Measurements from ENCODE around the gene AFP.

Gene AFP

DNA sequence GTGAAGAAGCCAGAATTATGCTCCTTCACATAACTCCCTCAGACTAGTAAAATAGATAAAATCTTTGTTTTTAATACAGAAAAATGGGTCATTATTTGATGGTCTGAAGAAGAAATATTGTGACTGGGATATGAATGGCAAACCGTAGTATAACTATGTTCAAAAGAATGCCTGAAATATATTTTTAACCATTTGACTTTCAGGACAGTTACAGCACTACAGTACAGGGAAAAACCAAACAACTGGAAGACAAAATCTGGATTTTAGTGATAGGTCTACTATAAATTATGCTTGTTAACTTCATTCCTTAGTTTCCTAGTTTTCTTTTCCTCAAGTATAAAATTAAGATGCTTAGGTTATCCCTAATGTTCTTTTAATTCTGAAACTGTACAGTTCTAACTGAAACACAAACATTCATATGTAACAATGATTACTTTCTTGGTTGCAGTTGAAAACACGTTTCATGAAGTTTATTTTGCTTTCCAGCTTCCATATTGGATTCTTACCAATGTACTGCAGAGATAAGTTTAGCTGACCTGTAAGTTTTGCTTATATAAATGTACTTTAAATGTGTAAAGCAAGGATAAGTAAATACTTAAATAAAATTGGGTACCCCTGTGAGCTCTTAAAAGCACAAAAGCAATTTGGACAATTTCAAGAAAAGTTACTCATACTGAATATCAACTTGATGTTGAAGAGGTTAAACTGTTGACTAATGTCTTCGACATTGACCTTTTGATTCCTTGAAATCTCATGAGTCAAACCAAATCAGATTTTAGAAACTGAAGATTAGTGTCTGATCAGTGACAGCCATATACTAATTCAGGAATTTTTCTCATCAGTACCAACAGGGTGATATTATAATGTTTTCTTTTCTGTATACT lies 895 bp downstream of the AFP start:
- no peak for DNase-seq (ENCODE audit: low read depth in 3 of 3, low spot score in 1 of 3)

DNA sequence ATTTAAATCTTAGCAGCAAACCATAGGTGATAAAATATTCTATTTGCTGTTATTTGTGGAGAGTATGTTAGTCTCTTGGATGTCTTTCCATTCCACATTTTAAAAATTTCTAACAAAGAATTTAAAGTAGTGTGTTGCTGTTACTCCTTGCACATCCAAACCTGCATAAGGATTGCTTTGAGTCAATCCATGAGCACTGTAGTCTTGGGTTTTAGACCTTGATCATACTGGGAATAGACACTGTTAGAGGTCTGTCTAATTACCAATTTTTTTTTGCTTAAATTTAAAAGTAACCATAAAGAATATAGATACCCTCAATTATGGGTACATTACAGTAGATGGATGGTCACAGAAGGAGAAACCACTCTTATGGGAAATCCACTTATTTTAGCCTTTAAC lies 1.5 kb downstream of the AFP start:
- no peak for DNase-seq (ENCODE audit: low read depth in 3 of 3, low spot score in 1 of 3)

DNA sequence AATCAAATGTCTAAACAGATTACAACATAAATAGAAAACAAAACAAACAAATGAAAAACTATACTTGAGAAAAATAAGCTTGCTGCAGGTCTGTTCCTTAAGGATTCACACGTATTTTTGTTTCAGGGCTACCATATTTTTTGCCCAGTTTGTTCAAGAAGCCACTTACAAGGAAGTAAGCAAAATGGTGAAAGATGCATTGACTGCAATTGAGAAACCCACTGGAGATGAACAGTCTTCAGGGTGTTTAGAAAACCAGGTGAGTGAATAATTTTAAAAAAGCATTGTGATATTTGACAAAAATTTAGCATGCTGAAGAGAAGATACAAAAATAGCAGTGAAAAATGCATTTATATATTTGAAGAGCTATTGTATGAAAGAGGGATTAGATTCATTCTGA lies 2.0 kb downstream of the AFP start:
- DNase-seq (ENCODE audit: low read depth in 3 of 3, low spot score in 1 of 3), result no peak

GRCh38 chr4:73438582-73439215 lies 2.7 kb downstream of the AFP start:
- DNase-seq (ENCODE audit: low read depth in 3 of 3, low spot score in 1 of 3), result no peak

DNA sequence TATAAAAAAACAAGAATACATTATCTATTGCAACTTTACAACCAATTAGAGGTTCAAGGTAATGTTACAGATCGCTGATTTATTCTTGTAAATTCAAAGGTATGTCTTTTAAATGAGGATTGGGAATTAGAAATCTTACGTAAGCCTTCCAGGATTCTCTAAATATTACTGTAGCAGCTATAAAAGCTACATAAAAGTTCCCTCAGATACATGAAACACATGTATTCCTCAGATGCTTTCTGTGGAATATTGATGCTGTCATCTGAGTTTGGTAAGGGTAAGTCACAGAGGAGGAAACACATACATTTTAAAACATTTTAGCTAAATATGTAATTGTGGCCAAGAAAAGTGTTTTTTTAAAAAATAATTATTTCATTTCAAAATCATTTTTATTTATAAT lies 3.4 kb downstream of the AFP start:
- DNase-seq (ENCODE audit: low read depth in 3 of 3, low spot score in 1 of 3), result no peak

GRCh38 chr4:73439991-73440390 lies 4.0 kb downstream of the AFP start:
- DNase-seq (ENCODE audit: low read depth in 3 of 3, low spot score in 1 of 3), result no peak

DNA sequence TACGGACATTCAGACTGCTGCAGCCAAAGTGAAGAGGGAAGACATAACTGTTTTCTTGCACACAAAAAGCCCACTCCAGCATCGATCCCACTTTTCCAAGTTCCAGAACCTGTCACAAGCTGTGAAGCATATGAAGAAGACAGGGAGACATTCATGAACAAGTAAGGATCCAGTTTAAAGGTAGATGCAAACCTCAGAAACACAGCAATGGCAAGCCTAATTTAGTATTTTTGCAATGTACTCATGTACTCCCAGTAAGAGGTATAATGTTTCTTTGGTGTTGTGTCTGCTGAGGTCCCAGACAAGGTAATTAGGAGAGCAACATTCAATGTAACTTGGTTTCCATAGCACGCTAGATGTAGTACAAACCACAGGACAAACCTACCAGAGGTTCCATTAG lies 4.6 kb downstream of the AFP start:
- no peak for DNase-seq (ENCODE audit: low read depth in 3 of 3, low spot score in 1 of 3)

DNA sequence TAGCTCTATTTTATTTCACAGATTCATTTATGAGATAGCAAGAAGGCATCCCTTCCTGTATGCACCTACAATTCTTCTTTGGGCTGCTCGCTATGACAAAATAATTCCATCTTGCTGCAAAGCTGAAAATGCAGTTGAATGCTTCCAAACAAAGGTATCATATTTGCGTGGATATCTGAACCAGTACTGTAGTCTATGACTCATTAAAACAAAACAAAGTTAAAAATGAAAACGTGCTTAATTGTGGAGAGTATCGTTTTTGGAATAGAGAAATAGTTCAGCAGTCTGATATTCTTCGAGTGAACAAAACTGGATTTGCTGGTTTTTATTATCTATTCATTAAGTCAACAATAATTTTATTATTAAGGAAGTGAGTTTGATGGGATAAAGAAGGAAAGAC lies 6.3 kb downstream of the AFP start:
- no peak for DNase-seq (ENCODE audit: low read depth in 3 of 3, low spot score in 1 of 3)

DNA sequence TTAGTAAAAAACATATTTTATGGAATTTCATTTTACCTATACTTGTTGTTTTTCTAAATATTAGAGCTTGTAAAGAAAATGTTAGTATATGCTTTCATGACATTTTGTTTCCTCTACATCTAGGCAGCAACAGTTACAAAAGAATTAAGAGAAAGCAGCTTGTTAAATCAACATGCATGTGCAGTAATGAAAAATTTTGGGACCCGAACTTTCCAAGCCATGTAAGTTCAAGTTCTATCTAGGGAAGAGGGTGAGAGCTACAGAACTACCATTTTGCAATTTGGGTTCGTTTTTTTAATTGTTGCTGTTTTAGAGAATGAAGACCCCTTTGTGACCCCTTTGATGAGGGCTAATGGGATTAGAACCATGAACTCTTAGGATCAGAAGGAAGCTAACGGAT lies 7.2 kb downstream of the AFP start:
- DNase-seq (ENCODE audit: low read depth in 3 of 3, low spot score in 1 of 3), result no peak

GRCh38 chr4:73445383-73446335 lies 9.6 kb downstream of the AFP start:
- DNase-seq (ENCODE audit: low read depth in 3 of 3, low spot score in 1 of 3), result no peak

- DNase-seq (ENCODE audit: low read depth in 3 of 3, low spot score in 1 of 3), result no peak
Observed at GRCh38 chr4:73446336-73446938, 10.4 kb downstream of the AFP start.

GRCh38 chr4:73447671-73448070 lies 11.7 kb downstream of the AFP start:
- no peak for DNase-seq (ENCODE audit: low read depth in 3 of 3, low spot score in 1 of 3)

- no peak for DNase-seq (ENCODE audit: low read depth in 3 of 3, low spot score in 1 of 3)
Observed at GRCh38 chr4:73448448-73449203, 12.6 kb downstream of the AFP start.

DNA sequence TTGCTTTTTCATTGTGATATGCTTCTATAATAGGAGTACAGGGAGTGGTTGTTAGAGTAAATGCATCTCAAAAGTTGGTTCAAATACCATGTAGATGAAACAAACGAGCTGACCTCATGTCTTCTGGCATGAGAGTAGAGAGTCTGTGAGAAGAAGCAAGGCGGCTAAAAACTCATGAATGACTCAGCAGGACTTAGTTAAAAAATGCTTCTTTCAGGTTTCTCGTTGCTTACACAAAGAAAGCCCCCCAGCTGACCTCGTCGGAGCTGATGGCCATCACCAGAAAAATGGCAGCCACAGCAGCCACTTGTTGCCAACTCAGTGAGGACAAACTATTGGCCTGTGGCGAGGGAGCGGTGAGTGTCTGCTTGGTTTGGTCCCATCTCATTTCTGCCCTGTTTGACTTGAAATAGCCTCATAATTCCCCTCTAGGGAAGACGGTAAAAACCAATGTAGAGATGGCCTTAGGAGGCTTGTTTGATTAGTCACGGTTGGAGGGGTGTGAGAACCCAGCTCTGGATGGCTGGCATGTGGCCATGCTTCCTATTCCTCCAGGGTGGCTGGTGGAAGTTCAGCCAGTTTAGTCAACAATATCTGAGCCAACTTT lies 14.5 kb downstream of the AFP start:
- DNase-seq (ENCODE audit: low read depth in 3 of 3, low spot score in 1 of 3), result no peak

- no peak for DNase-seq (ENCODE audit: low read depth in 3 of 3, low spot score in 1 of 3)
Observed at GRCh38 chr4:73451404-73451803, 15.4 kb downstream of the AFP start.

GRCh38 chr4:73451981-73452747 lies 16.1 kb downstream of the AFP start:
- DNase-seq (ENCODE audit: low read depth in 3 of 3, low spot score in 1 of 3), result no peak

- DNase-seq (ENCODE audit: low read depth in 3 of 3, low spot score in 1 of 3), result no peak
Observed at GRCh38 chr4:73452953-73453700, 17.1 kb downstream of the AFP start.

DNA sequence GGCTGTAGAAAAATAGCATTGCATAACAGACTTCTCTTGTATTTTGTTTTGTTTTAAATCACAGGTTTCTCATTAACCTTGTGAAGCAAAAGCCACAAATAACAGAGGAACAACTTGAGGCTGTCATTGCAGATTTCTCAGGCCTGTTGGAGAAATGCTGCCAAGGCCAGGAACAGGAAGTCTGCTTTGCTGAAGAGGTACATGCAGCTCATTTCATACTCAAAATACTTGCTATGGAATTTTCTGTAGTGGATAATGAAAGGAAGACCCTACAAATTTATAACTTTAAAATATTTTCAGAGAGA lies 17.6 kb downstream of the AFP start:
- DNase-seq (ENCODE audit: low read depth in 3 of 3, low spot score in 1 of 3), result no peak

- no peak for DNase-seq (ENCODE audit: low read depth in 3 of 3, low spot score in 1 of 3)
Observed at GRCh38 chr4:73454920-73455319, 18.9 kb downstream of the AFP start.

Measured in stimulated activated CD4-positive, alpha-beta T cell treated with anti-CD3 and anti-CD28 coated beads, TNF-alpha, amount 100 ng/mL, for 1 hour (primary cell).